Glutamatergic neuron (in vitro differentiated cells): ENCODE data around the gene CTU1. TPM values are rescaled to one million over a fixed set of nuclear protein-coding genes. Genes with fewer than 3 reads are reported as not detected.

ENCODE experiments used
- DNase-seq: peaks from one replicate; pipeline ENCODE4 v3.0.0; 2022
- H3K27ac Mint-ChIP-seq: one replicate; pipeline ENCODE4 v1.8.0; 2020; ENCODE audit warnings: mild to moderate bottlenecking, mixed read lengths, inconsistent platforms; ENCODE audit not compliant: unreplicated experiment
- H3K27me3 Mint-ChIP-seq: one replicate; pipeline ENCODE4 v1.8.0; 2020; ENCODE audit warnings: mild to moderate bottlenecking, moderate library complexity, mixed read lengths, inconsistent platforms; ENCODE audit not compliant: unreplicated experiment
- H3K36me3 Mint-ChIP-seq: one replicate; pipeline ENCODE4 v1.8.0; 2020; ENCODE audit warnings: mild to moderate bottlenecking, mixed read lengths, inconsistent platforms; ENCODE audit not compliant: unreplicated experiment
- H3K4me1 Mint-ChIP-seq: one replicate; pipeline ENCODE4 v1.8.0; 2020; ENCODE audit warnings: mild to moderate bottlenecking, low read depth, mixed read lengths, inconsistent platforms; ENCODE audit not compliant: unreplicated experiment
- H3K4me3 Mint-ChIP-seq: one replicate; pipeline ENCODE4 v1.8.0; 2020; ENCODE audit warnings: mild to moderate bottlenecking, mixed read lengths, inconsistent platforms; ENCODE audit not compliant: unreplicated experiment
- H3K9me3 Mint-ChIP-seq: one replicate; pipeline ENCODE4 v1.8.0; 2020; ENCODE audit warnings: mild to moderate bottlenecking, moderate library complexity, mixed read lengths, inconsistent platforms; ENCODE audit not compliant: unreplicated experiment
- long read RNA-seq: library from polyadenylated mRNA; unstranded; transcript quantifications from one replicate; pipeline ENCODE4 v2.0.0, GENCODE V29; 2020; ENCODE audit not compliant: unreplicated experiment
- total RNA-seq: library from RNA; stranded (reverse); fragmentation: NEBNext Ultra II Directional; extraction: Animal tissue kit (Norgen Biotek cat#: 25700); gene quantifications from one replicate; pipeline ENCODE4 v1.2.1, GENCODE V29; 2021; ENCODE audit not compliant: unreplicated experiment
- TF ChIP-seq, protein P1 (sequence below): fragments of 200-600 bp; sonication (generic); IDR thresholded peaks from one replicate; pipeline ENCODE4 v1.5.0; 2021; ENCODE audit not compliant: partially characterized antibody, unreplicated experiment

The CTU1 gene
- 8.0 TPM for total RNA-seq
- long read RNA-seq, partial matches to known transcripts, result 1 of 2 reads
- long read RNA-seq, other reads (novel, unspliced or antisense), result 0 of 2 reads

DNA sequence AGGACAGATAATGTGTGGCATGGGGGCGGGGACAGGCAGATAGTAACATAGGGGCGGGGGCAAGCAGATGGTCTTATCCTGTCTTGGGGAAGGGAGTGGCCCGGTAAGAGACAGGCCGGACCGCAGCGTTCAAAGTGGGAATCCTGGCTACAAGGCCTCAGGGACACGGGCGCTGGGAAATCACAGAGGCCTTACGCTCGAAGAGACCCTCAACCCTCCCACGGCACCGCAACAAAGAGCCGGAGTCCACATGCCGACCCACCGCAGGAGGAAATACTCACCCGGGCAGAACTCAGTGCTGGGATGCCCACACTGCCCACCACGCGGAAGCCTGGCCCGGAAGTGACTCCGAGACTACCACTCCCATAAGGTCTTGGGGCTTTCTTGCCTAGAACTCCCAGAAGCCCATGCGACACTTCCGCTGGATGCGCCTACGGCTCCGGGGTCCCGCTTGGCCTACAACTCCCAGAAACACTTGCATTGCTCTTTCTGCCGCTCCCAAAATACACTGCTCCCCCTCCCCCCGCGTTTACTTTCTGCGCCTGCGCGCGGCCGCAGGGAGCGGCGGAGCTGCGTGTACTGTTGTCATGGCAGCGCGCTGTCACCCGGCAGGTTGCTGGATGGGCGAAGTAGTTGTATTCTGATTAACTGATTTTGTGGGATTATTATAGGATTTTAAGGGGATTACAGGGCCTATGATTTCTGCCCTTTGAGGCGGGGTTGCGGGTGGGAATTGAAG, at the start of gene CTU1:
CTU1 (minus strand) TSS at position 344 of the 739 bp plus-strand sequence. CDS start 3,840 bp downstream, outside the sequence.
- Mint-ChIP-seq H3K4me1 (peaks cover 8% of the 10 kb centered on the region), H3K4me3 (peak within 1 kb of the TSS; percentile 89), H3K9me3 (peaks cover 7% of the 10 kb centered on the region), H3K27ac (peak within 1 kb of the TSS; percentile 96), H3K36me3 (no peaks in the 10 kb centered on the region), H3K27me3 (peaks cover 5% of the 10 kb centered on the region)
- DNase-seq, result peak; percentile 98
- TF ChIP-seq, protein P1, sequence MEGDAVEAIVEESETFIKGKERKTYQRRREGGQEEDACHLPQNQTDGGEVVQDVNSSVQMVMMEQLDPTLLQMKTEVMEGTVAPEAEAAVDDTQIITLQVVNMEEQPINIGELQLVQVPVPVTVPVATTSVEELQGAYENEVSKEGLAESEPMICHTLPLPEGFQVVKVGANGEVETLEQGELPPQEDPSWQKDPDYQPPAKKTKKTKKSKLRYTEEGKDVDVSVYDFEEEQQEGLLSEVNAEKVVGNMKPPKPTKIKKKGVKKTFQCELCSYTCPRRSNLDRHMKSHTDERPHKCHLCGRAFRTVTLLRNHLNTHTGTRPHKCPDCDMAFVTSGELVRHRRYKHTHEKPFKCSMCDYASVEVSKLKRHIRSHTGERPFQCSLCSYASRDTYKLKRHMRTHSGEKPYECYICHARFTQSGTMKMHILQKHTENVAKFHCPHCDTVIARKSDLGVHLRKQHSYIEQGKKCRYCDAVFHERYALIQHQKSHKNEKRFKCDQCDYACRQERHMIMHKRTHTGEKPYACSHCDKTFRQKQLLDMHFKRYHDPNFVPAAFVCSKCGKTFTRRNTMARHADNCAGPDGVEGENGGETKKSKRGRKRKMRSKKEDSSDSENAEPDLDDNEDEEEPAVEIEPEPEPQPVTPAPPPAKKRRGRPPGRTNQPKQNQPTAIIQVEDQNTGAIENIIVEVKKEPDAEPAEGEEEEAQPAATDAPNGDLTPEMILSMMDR, result no peak

DNA sequence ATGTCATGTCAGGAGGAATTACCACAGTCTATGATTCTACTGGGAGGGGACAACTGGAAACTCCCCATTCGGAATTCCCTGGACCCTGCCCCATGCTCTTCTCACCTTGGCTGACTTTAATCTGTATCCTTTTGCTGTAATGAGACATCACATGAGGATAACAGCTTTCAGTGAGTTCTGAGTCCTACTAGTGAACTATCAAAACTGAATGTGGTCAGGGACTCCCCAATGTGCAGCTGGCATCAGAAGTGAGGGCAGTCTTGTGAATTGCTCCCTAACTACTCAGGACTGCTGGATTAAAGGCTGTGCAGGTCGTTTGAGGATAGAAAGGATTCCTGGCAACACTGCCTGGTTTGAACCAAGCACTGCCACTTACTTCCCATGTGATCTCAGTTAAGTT, 49.1 kb upstream of the CTU1 start:
- Mint-ChIP-seq H3K4me3 (no peak overlapping the region), H3K27me3 (peaks cover 6% of the 10 kb centered on the region), H3K9me3 (peaks cover 2% of the 10 kb centered on the region), H3K36me3 (no peaks in the 10 kb centered on the region), H3K27ac (no peak overlapping the region), H3K4me1 (no peaks in the 10 kb centered on the region)
- TF ChIP-seq, protein P1, result no peak
- no peak for DNase-seq

DNA sequence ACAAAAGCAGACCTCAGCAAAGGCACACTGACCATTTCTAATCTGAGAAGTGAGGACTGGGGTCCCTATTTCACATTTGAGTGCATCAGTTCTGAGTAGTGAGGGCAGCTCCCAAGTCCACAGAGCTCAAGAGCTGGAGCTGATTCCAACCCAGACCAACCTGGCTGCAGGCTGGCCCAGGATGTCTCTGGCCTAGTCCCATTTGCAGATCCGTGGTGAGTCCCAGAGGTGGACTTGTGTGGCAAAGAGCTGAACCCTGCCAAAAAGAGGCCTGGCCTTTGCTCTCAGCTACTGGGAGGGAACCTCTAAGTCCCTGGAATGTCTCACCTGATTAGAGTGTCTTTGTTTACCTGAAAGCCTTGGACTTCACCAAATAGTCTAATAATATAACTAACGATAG, 48.5 kb upstream of the CTU1 start:
- H3K36me3 Mint-ChIP-seq, result no peaks in the 10 kb centered on the region
- peaks cover 6% of the 10 kb centered on the region for H3K27me3 Mint-ChIP-seq
- peaks cover 2% of the 10 kb centered on the region for H3K9me3 Mint-ChIP-seq
- no peak overlapping the region for H3K27ac Mint-ChIP-seq
- DNase-seq, result no peak
- TF ChIP-seq, protein P1, result no peak
- H3K4me3 Mint-ChIP-seq, result no peak overlapping the region
- no peaks in the 10 kb centered on the region for H3K4me1 Mint-ChIP-seq

DNA sequence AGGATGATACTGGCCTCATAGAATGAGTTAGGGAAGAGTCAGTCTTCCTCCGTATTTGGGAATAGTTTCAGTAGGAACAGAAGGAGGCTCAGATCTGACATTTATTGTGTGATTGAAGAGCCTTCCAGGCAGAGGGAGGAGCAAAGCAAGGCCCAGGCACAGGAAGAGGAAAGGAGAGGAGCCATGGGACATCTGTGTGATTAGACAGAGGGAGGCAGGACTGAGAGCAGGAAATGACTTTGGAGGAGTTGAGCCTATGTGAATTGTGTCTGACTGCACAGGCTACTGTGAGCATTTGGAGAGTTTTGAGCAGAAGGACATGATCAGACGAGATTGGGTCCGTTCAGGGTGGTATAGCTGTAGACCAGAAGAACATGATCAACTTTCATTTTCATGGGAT, 42.4 kb upstream of the CTU1 start:
- Mint-ChIP-seq H3K9me3 (no peaks in the 10 kb centered on the region), H3K27me3 (peaks cover 4% of the 10 kb centered on the region), H3K36me3 (no peaks in the 10 kb centered on the region), H3K4me1 (no peaks in the 10 kb centered on the region), H3K27ac (no peak overlapping the region), H3K4me3 (no peak overlapping the region)
- TF ChIP-seq, protein P1, result no peak
- no peak for DNase-seq

DNA sequence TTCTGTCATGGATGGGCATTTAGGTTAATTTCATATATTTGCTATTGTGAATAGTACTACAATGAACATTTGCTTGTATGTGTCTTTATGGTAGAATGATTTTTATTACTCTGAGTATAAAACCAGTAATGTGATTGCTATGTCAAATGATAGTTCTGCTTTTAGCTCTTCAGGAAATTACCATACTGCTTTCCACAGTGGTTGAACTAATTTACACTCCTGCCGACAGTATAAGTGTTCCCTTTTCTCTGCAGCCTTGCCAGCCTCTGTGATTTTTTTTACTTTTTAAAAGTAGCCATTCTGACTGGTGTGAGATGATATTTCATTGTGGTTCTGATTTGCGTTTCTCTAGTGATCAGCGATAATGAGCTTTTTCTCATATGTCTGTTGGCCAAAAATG, 40.4 kb upstream of the CTU1 start:
- peaks cover 2% of the 10 kb centered on the region for H3K9me3 Mint-ChIP-seq
- peaks cover 4% of the 10 kb centered on the region for H3K27me3 Mint-ChIP-seq
- TF ChIP-seq, protein P1, result no peak
- no peak for DNase-seq
- H3K4me3 Mint-ChIP-seq, result no peak overlapping the region
- H3K27ac Mint-ChIP-seq, result no peak overlapping the region
- H3K4me1 Mint-ChIP-seq, result no peaks in the 10 kb centered on the region
- no peaks in the 10 kb centered on the region for H3K36me3 Mint-ChIP-seq
